ENCODE results near the gene RNF38.
"Not testable (repeated sequence)": the region's sequence is repeated elsewhere in the genome, so short reads cannot be mapped to it uniquely, and the experiment has no call there.

DNA sequence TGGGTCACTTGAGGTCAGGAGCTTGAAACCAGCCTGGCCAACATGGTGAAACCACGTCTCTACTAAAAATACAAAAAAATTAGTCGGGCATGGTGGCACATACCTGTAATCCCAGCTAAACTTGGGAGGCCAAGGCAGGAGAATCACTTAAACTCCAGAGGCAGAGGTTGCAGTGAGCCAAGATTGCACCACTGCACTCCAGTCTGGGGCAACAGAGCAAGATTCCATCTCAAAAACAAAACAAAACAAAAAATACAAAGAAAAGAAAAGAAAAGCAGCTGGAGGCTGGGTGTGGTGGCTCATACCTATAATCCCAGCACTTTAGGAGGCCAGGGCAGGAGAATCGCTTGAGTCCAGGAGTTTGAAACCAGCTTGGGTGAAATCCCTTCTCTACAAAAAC is 105.1 kb downstream of the RNF38 start:
- TF ChIP-seq, protein P1, sequence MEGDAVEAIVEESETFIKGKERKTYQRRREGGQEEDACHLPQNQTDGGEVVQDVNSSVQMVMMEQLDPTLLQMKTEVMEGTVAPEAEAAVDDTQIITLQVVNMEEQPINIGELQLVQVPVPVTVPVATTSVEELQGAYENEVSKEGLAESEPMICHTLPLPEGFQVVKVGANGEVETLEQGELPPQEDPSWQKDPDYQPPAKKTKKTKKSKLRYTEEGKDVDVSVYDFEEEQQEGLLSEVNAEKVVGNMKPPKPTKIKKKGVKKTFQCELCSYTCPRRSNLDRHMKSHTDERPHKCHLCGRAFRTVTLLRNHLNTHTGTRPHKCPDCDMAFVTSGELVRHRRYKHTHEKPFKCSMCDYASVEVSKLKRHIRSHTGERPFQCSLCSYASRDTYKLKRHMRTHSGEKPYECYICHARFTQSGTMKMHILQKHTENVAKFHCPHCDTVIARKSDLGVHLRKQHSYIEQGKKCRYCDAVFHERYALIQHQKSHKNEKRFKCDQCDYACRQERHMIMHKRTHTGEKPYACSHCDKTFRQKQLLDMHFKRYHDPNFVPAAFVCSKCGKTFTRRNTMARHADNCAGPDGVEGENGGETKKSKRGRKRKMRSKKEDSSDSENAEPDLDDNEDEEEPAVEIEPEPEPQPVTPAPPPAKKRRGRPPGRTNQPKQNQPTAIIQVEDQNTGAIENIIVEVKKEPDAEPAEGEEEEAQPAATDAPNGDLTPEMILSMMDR (IDR thresholded peaks at IDR 0.05; ENCODE audit: poor library complexity), result not testable (repeated sequence)
- TF ChIP-seq EZH2phosphoT487 (IDR thresholded peaks at IDR 0.05; ENCODE audit: low read depth, severe bottlenecking, unreplicated experiment), result not testable (repeated sequence)

Data from hepatocyte (in vitro differentiated cells).